Panc1 (cell line): Measurements from ENCODE around the gene SPDEF. TPM values are rescaled to one million over a fixed set of nuclear protein-coding genes. Genes with fewer than 3 reads are reported as not detected.

Source experiments
- ATAC-seq: fragments of 200-7000 bp; cut with Tn5 transposase; 2 replicates; pipeline ENCODE4 v1.9.1; 2020; ENCODE audit warnings: mild to moderate bottlenecking, moderate library complexity
- BruUV-seq: library from RNA; stranded (reverse); fragments of 400-500 nt; replicated peaks from 2 replicates; lab custom pipeline; 2021; lab: Mats Ljungman, UMichigan
- CTCF ChIA-PET: fragments of 300-600 bp; sonication (Branson Sonifier 250); formaldehyde crosslinking; loops from one replicate; lab custom pipeline; 2022; ENCODE audit warnings: antibody characterized with exemption; lab: Charles Lee
- POLR2A ChIA-PET: fragments of 300-600 bp; sonication (Branson Sonifier 250); formaldehyde crosslinking; loops from one replicate; lab custom pipeline; 2022; ENCODE audit warnings: antibody characterized with exemption; lab: Charles Lee
- DNase-seq: peaks from one replicate; pipeline ENCODE4 v3.0.0-alpha.2; 2010; ENCODE audit warnings: low read depth, low spot score
- H3K27ac ChIP-seq: 2 replicates; pipeline ENCODE4 v1.5.1; 2011; ENCODE audit warnings: mild to moderate bottlenecking, low read length, inconsistent platforms
- H3K27me3 ChIP-seq: fragments of 200-500 bp; sonication (Bioruptor generic); 2 replicates; pipeline ENCODE4 v1.6.0; 2014; ENCODE audit warnings: low read length, inconsistent platforms; ENCODE audit not compliant: control insufficient read depth, insufficient read depth
- H3K36me3 ChIP-seq: fragments of 200-500 bp; sonication (Bioruptor generic); 2 replicates; pipeline ENCODE4 v1.5.1; 2014; ENCODE audit warnings: inconsistent platforms, mild to moderate bottlenecking, low read length, moderate library complexity; ENCODE audit not compliant: control insufficient read depth, insufficient read depth
- H3K4me1 ChIP-seq: 2 replicates; pipeline ENCODE4 v1.5.1; 2011; ENCODE audit warnings: inconsistent platforms, mild to moderate bottlenecking, low read length, moderate library complexity; ENCODE audit not compliant: control insufficient read depth, insufficient read depth
- H3K4me3 ChIP-seq, 2 experiments: 2 replicates each; pipeline ENCODE4 v1.5.1; 2011 to 2012; ENCODE audit warnings: low read depth in 2 of 2, low read length in 2 of 2, mild to moderate bottlenecking in 2 of 2, inconsistent platforms in 1 of 2, moderate library complexity in 1 of 2
- H3K9me3 ChIP-seq: fragments of 200-500 bp; sonication (Bioruptor generic); 2 replicates; pipeline ENCODE4 v1.5.1; 2014; ENCODE audit warnings: low read depth, mild to moderate bottlenecking, inconsistent platforms, low read length, moderate library complexity; ENCODE audit not compliant: control insufficient read depth, insufficient read depth
- CTCF ChIP-seq: fragments of 450-650 bp; IDR thresholded peaks from 2 replicates; pipeline ENCODE4 v1.5.1; 2017; ENCODE audit warnings: mild to moderate bottlenecking
- POLR2AphosphoS5 ChIP-seq: IDR thresholded peaks from 2 replicates; pipeline ENCODE4 v1.6.1; 2012; ENCODE audit warnings: mild to moderate bottlenecking, low read depth, low read length, moderate library complexity
- SIN3A ChIP-seq: IDR thresholded peaks from 2 replicates; pipeline ENCODE4 v1.6.1; 2012; ENCODE audit warnings: low read depth, mild to moderate bottlenecking, low read length, moderate library complexity, borderline replicate concordance; ENCODE audit not compliant: insufficient read depth
- TCF7L2 ChIP-seq: IDR thresholded peaks from 2 replicates; pipeline ENCODE4 v1.6.1; 2011; ENCODE audit warnings: mild to moderate bottlenecking, low read depth, low read length, inconsistent platforms
- in situ Hi-C: cut with HindIII; loops from 2 replicates; pipeline ENCODE4 v1.10.0; 2016; ENCODE audit warnings: low sequenced_read_pairs, low pct_unique_long_range_greater_than_20kb
- intact Hi-C: fragments of 100-400 bp; cut with micrococcal nuclease; formaldehyde crosslinking; loops from one replicate; pipeline ENCODE4 v1.10.0; 2022; ENCODE audit not compliant: unreplicated experiment
- total RNA-seq: library from RNA; stranded (reverse); gene quantifications from one replicate; pipeline ENCODE4 v1.2.1, GENCODE V29; 2021; ENCODE audit not compliant: unreplicated experiment
- TF ChIP-seq, protein P1 (sequence below), 2 experiments: IDR thresholded peaks; 2 replicates each; pipeline ENCODE4 v1.6.1; 2011 to 2012; ENCODE audit warnings: low read depth in 2 of 2, control low read depth in 1 of 2, low read length in 1 of 2, mild to moderate bottlenecking in 1 of 2, moderate library complexity in 1 of 2; ENCODE audit not compliant: insufficient read depth in 1 of 2

The SPDEF gene
- total RNA-seq, 1 experiment from 2014 or later: 1.6 TPM

DNA sequence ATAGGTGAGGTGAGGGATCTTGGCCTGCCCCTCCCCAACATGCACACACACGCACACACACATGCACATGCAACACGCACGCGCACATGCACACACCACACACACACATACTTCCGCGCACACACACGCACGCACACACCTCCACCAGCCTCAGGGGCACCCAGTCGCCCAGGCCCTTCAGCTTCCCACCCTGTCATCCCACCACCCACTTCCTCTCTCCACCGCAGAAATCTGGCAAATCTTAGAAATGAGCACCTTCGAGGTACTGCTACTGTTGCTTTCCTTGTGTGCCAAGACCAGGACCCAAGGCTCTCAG is 1.2 kb downstream of the SPDEF start:
- no peak overlapping the region for H3K4me3 ChIP-seq
- H3K9me3 ChIP-seq: no peaks in the 10 kb centered on the region
- ATAC-seq (no peak), DNase-seq (no peak)
- H3K4me1 ChIP-seq: peaks cover 26% of the 10 kb centered on the region
- no peaks in the 10 kb centered on the region for H3K36me3 ChIP-seq
- intact Hi-C loops: no loop called here
- CTCF ChIA-PET: no interaction called here
- in situ Hi-C loops: no loop called here
- H3K27me3 ChIP-seq: no peaks in the 10 kb centered on the region
- TF ChIP-seq SIN3A: no peak
- TF ChIP-seq, protein P1, sequence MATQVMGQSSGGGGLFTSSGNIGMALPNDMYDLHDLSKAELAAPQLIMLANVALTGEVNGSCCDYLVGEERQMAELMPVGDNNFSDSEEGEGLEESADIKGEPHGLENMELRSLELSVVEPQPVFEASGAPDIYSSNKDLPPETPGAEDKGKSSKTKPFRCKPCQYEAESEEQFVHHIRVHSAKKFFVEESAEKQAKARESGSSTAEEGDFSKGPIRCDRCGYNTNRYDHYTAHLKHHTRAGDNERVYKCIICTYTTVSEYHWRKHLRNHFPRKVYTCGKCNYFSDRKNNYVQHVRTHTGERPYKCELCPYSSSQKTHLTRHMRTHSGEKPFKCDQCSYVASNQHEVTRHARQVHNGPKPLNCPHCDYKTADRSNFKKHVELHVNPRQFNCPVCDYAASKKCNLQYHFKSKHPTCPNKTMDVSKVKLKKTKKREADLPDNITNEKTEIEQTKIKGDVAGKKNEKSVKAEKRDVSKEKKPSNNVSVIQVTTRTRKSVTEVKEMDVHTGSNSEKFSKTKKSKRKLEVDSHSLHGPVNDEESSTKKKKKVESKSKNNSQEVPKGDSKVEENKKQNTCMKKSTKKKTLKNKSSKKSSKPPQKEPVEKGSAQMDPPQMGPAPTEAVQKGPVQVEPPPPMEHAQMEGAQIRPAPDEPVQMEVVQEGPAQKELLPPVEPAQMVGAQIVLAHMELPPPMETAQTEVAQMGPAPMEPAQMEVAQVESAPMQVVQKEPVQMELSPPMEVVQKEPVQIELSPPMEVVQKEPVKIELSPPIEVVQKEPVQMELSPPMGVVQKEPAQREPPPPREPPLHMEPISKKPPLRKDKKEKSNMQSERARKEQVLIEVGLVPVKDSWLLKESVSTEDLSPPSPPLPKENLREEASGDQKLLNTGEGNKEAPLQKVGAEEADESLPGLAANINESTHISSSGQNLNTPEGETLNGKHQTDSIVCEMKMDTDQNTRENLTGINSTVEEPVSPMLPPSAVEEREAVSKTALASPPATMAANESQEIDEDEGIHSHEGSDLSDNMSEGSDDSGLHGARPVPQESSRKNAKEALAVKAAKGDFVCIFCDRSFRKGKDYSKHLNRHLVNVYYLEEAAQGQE (IDR thresholded peaks at IDR 0.05; ENCODE audit: insufficient read depth in 1 of 2, low read depth in 2 of 2, low read length in 1 of 2): no peak
- no peak for TF ChIP-seq CTCF
- TF ChIP-seq TCF7L2: no peak
- no peak for TF ChIP-seq POLR2AphosphoS5
- POLR2A ChIA-PET: no interaction called here
- H3K27ac ChIP-seq: no peak overlapping the region
- BruUV-seq: no TSS peak

DNA sequence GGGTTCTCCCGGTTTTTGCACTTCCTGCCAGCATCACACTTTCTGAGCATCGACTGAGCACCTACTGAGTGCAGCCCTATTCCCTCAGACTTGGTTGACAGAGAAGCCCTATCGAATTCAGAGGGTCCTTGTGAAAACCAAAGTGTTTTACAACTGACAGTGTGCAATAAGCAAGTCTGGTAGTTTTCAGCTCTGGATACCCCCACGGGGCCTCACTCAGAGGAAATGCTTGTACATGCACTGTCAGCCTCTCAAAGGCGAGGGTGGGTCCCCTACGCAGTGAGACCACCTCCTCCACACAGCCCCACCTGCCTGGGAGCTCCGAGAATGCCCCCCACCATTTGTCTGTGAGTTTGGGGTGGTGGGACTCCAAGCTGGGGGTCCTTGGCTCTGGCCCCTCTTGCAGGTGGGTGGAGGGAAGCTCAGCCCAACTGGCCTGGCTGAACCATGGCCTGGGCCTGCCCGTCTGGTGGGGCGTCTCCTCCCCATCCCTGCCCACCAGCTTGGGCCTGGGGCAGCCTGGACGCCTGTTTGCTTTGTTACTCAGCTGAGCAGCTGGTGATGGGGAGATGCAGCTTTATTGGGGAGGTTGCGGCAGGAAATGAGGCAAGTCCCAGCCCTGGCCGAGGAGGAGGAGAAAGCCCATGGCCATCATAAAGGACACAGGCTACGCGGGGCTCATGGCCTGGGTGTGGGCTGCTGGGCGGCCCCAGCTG is 1.7 kb downstream of the SPDEF start:
- H3K9me3 ChIP-seq: no peaks in the 10 kb centered on the region
- in situ Hi-C loops (no loop called here), intact Hi-C loops (no loop called here)
- BruUV-seq: no TSS peak
- ATAC-seq (peak; percentile 29; the same call in 1 of the 2 replicates), DNase-seq (no peak)
- ChIA-PET CTCF (interaction anchor here (0.5 kb wide), 1 partner anchor 390 kb away, joined by 3 read pairs; no protein-coding TSS in a partner anchor), POLR2A (no interaction called here)
- H3K4me1 ChIP-seq: peaks cover 26% of the 10 kb centered on the region
- no peaks in the 10 kb centered on the region for H3K36me3 ChIP-seq
- no peak overlapping the region for H3K4me3 ChIP-seq
- H3K27me3 ChIP-seq: no peaks in the 10 kb centered on the region
- TF ChIP-seq CTCF: no peak
- no peak for TF ChIP-seq SIN3A
- no peak for TF ChIP-seq POLR2AphosphoS5
- no peak for TF ChIP-seq TCF7L2
- TF ChIP-seq, protein P1 (IDR thresholded peaks at IDR 0.05; ENCODE audit: insufficient read depth in 1 of 2, low read depth in 2 of 2, low read length in 1 of 2): no peak
- H3K27ac ChIP-seq: peak overlapping the region; percentile 29; the same call in 1 of the 2 replicates
